GM19455 (cell line): Measurements from ENCODE around the gene SLC28A2.
"Not testable (repeated sequence)": the region's sequence is repeated elsewhere in the genome, so short reads cannot be mapped to it uniquely, and the experiment has no call there.

ENCODE experiments used
- ATAC-seq: cut with Tn5 transposase; IDR thresholded peaks from one replicate; pipeline ENCODE4 v1.9.1; 2021; ENCODE audit not compliant: unreplicated experiment

The SLC28A2 gene

GRCh38 chr15:45262906-45263461, 10.9 kb downstream of the SLC28A2 start:
- no peak for ATAC-seq

GRCh38 chr15:45263854-45264253, 11.8 kb downstream of the SLC28A2 start:
- ATAC-seq = no peak

DNA sequence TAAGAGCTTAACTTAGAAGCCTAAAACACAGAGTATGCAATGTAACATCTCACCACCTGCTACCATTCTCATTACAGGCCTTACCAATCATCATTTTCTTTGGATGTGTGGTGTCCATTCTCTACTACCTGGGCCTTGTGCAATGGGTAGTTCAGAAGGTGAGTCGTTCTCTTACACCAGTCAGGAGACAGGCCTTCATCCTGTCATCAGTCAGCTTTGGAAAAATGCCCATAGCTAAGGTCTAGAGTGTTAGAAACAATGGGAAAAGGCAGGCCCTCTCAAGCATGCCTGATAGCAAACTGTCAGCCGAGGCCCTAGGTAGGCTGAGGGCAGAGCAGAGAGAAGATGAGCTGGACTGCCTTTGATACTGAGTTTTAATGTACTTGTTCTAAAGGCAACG, 13.5 kb downstream of the SLC28A2 start:
- no peak for ATAC-seq

DNA sequence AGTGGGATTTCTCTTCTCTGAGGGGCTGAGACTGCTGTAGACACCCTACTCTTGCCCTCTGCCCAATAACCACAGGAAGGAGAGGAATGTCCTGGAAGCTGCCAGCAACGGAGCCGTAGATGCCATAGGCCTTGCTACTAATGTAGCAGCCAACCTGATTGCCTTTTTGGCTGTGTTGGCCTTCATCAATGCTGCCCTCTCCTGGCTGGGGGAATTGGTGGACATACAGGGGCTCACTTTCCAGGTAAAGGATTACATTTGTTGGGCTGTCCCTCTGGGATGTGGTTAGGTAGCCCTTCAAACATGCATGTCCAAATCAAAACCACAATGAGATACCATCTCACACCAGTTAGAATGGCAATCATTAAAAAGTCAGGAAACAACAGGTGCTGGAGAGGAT, 16.1 kb downstream of the SLC28A2 start:
- no peak for ATAC-seq

GRCh38 chr15:45274636-45275380, 22.8 kb downstream of the SLC28A2 start:
- no peak for ATAC-seq

DNA sequence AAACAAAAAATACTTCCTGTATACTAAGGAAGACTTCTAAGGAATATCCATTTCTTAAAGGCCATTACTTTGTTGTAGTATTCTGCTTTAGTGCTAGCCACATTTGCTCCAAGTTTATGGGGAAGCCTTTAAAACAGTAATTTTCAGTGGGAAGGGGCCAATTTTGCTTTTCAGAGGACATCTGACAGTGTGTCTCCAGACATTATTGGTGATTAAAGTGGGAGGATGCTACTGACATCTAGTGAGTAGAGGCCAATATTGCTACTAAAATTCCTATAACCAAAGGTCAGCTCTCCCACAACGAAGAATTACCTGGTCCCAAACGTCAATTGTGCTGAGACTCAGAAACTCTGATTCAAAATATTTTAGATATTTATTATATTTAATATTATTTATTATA, 24.8 kb downstream of the SLC28A2 start:
- no peak for ATAC-seq

GRCh38 chr15:45279024-45279698, 27.1 kb downstream of the SLC28A2 start:
- peak; percentile 100 for ATAC-seq

DNA sequence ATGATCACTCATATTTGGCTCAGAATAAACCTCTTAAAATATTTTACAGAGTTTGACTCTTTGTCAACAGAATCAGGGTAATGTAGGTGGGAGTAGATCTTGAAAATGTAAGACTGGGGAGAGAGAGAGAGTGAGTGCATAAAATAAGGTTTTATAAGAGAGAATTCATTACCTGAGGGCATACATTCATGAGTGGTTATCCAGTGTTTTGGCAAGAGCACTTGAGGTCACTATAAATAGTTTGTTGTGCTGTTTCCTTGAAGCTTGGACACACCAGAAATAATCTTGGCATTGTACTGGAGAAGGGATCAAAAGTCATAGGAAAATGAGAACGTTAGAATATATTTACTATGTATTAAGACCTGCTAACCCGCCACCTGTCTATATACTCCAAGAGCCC, 33.4 kb downstream of the SLC28A2 start:
- ATAC-seq = no peak

GRCh38 chr15:45287390-45287956, 35.4 kb downstream of the SLC28A2 start:
- no peak for ATAC-seq

- no peak for ATAC-seq
These were observed 36.9 kb downstream of the SLC28A2 start for GRCh38 chr15:45288947-45289346.

GRCh38 chr15:45291822-45292582, 40.0 kb downstream of the SLC28A2 start:
- no peak for ATAC-seq

DNA sequence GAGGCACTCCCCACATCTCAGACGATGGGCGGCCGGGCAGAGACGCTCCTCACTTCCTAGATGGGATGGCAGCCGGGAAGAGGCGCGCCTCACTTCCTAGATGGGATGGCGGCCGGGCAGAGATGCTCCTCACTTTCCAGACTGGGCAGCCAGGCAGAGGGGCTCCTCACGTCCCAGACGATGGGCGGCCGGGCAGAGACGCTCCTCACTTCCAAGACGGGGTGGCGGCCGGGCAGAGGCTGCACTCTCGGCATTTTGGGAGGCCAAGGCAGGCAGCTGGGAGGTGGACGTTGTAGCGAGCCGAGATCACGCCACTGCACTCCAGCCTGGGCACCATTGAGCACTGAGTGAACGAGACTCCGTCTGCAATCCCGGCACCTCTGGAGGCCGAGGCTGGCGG, 41.3 kb downstream of the SLC28A2 start:
- ATAC-seq = not testable (repeated sequence)

- not testable (repeated sequence) for ATAC-seq
These were observed 46.9 kb downstream of the SLC28A2 start for GRCh38 chr15:45298964-45299378.

GRCh38 chr15:45304711-45305110, 52.7 kb downstream of the SLC28A2 start:
- no peak for ATAC-seq

DNA sequence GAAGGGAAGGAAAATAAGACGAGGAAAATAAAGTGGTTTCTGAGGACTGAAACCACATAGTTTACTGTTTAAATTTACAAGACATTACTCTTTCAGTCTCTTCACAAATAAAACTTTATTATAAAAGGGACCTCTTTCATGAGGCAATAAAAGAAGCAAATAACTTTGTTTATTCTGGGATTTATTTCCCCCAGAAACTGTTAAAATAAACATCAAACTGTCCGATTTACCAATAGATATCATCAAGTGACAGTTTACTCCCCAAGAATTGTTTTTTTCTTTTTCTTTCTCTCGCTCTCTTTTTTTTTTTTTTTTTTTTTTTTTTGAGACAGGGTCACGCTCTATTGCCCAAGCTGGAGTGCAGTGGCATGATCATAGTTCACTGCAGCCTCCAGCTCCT, 54.1 kb downstream of the SLC28A2 start:
- no peak for ATAC-seq

- ATAC-seq = no peak
These were observed 55.3 kb downstream of the SLC28A2 start for GRCh38 chr15:45307230-45307924.

DNA sequence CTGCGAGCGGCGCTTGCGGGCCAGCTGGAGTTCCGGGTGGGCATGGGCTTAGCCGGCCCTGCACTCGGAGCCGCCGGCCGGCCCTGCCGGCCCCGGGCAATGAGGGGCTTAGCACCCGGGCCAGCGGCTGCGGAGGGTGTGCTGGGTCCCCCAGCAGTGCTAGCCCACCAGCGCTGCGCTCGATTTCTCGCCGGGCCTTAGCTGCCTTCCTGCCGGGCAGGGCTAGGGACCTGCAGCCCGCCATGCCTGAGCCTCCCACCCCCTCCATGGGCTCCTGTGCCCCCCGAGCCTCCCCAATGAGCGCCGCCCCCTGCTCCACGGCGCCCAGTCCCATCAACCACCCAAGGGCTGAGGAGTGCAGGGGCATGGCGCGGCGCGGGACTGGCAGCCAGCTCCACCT, 62.1 kb downstream of the SLC28A2 start:
- ATAC-seq = not testable (repeated sequence)

DNA sequence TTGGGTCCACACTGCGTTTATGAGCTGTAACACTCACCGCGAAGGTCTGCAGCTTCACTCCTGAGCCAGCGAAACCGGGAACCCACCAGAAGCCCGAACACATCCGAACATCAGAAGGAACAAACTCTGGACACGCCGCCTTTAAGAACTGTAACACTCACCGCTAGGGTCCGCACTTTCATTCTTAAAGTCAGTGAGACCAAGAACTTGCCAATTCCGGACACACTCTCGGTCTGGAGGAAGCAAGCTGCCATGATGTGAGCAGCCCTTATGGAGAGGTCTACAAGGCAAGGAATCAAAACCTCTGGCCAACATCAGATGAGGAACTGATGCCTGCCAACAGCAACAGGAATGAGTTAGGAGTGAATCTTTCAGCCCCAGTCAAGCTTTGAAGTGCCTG, 62.9 kb downstream of the SLC28A2 start:
- no peak for ATAC-seq

- no peak for ATAC-seq
These were observed 67.6 kb downstream of the SLC28A2 start for GRCh38 chr15:45319472-45320214.
